Effector memory CD4-positive, alpha-beta T cell (primary cell): ENCODE measurements around the gene BBLN.

Experiments used
- DNase-seq, 3 donors: peaks; one replicate each; pipeline ENCODE4 v3.0.0-alpha.2; 2020
- H3K27ac ChIP-seq: 2 replicates; pipeline ENCODE4 v1.7.0; 2013; ENCODE audit warnings: mild to moderate bottlenecking, low read length, moderate library complexity; ENCODE audit not compliant: insufficient read depth, poor library complexity, severe bottlenecking
- H3K27me3 ChIP-seq: replicated peaks from 2 replicates; pipeline ENCODE4 v1.7.0; 2013; ENCODE audit warnings: mild to moderate bottlenecking, low read length; ENCODE audit not compliant: insufficient read depth, control insufficient read depth, poor library complexity, severe bottlenecking
- H3K36me3 ChIP-seq: 2 replicates; pipeline ENCODE4 v1.7.0; 2013; ENCODE audit warnings: mild to moderate bottlenecking, low read length, moderate library complexity; ENCODE audit not compliant: control insufficient read depth, insufficient read depth
- H3K4me1 ChIP-seq: 2 replicates; pipeline ENCODE4 v1.7.0; 2013; ENCODE audit warnings: low read length, mild to moderate bottlenecking; ENCODE audit not compliant: control insufficient read depth, insufficient read depth, poor library complexity, severe bottlenecking
- H3K4me3 ChIP-seq: 2 replicates; pipeline ENCODE4 v1.7.0; 2013; ENCODE audit warnings: low read length, low read depth, mild to moderate bottlenecking; ENCODE audit not compliant: insufficient read depth, poor library complexity, severe bottlenecking
- H3K9me3 ChIP-seq: 2 replicates; pipeline ENCODE4 v1.7.0; 2013; ENCODE audit warnings: mild to moderate bottlenecking, low read length, moderate library complexity; ENCODE audit not compliant: control insufficient read depth

Gene BBLN

DNA sequence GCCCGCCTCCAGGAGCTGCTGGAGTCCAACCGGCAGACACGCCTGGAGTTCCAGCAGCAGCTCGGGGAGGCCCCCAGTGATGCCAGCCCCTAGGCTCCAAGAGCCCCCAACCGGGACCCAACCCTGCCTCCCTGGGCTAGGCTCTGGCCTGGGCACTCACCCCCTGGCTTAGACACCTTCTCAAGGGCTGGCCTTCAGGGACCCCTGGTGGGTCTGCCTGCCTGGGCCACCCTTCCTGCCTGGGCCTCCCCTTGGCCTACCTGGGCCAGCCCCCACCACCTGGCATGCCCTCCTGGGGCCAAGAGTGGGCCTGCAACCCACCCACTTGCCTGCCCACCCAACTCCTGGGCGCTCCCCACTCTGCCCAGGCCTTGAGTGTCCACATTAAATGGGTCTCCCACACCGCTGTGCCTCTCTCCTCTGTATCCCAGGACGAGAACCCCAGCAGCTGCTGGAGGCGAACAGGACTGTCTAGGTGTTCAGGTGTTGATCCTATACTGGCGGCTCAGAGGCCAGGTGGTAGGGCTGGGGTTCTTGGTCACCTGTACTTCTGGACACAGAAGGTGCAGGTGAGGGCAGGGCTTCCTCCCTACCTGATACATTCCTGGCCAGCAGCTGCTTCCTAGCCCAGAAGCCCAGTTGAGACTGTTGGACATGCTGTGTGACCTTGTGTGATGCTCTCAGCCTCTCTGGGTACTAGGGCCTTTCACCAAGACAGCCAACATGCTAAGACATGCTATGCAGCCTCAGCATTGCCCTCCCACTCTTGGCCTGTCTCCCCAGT lies 3.6 kb downstream of the BBLN start:
- Histone ChIP-seq H3K4me3 (no peak overlapping the region), H3K27me3 (no peaks in the 10 kb centered on the region), H3K4me1 (peaks cover 14% of the 10 kb centered on the region), H3K9me3 (no peaks in the 10 kb centered on the region), H3K36me3 (peaks cover 20% of the 10 kb centered on the region), H3K27ac (no peak overlapping the region)
- DNase-seq: no peak

DNA sequence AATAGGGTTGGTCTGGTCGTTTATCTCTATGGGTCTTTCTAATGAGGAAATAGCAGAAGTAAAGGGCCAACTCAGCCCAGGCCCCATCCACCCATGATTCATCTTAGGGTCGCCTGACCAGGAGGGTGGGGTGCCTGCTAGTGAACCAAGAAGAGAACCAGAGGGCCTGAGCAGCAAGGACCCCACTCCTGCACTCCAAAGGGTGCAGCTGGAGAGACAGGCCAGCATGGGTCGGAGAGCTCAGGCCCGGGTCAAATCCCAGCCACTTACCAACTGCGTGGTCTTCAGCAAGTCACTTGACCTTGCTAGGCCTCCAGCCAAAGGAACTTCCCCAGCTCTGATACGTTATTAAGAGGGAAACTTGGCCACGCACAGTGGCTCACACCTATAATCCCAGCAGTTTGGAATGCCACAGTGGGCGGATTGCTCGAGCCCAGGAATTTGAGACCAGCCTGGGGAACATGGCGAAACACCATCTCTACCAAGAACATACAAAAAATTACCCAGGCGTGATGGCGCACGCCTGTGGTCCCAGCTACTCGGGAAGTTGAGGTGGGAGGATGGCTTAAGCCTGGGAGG lies 4.3 kb downstream of the BBLN start:
- no peaks in the 10 kb centered on the region for H3K9me3 ChIP-seq
- H3K27ac ChIP-seq: no peak overlapping the region
- peaks cover 11% of the 10 kb centered on the region for H3K4me1 ChIP-seq
- H3K4me3 ChIP-seq: no peak overlapping the region
- H3K27me3 ChIP-seq: no peaks in the 10 kb centered on the region
- no peak for DNase-seq
- H3K36me3 ChIP-seq: peaks cover 27% of the 10 kb centered on the region

DNA sequence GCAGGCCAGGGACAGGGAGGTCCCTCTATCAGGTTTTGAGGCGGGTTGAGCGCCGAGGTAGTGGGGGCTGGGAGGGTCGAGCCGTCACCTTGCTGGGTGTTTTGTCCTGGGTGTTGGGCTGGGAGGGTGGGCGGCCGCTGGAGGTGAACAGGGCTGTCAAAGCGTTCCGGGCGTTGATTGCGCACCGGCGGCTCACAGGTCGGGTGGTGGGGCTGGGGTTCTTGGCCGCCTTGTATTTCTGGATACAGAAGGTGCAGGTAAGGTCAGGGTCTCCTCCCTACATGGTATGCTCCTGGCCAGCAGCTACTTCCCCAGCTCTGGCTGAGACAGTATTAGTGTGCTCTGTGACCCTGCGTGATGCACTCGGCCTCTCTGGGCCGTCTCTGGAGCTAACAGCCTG lies 6.1 kb downstream of the BBLN start:
- Histone ChIP-seq H3K4me3 (no peak overlapping the region), H3K36me3 (peaks cover 37% of the 10 kb centered on the region), H3K27ac (no peak overlapping the region), H3K27me3 (no peaks in the 10 kb centered on the region), H3K4me1 (peaks cover 2% of the 10 kb centered on the region), H3K9me3 (no peaks in the 10 kb centered on the region)
- no peak for DNase-seq

DNA sequence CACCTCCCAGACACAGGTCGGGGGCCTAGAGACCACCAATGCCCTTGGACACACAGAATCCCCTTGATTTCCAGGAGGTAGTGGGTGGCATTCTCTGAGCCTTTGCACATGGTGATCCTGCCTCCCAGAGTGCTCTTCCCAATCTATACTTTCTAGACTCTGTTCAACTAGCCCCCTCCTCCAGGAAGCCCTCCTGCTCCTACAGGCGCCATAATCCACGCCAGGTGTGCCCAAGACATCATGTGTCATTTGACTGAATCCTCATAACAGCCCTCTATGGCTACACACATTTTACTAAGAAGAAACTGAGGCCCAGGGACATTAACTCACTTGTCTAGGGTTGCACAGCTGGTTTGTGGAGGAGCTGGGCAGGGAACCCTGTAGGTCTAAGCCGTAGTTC lies 7.1 kb downstream of the BBLN start:
- H3K4me3 ChIP-seq: no peak overlapping the region

DNA sequence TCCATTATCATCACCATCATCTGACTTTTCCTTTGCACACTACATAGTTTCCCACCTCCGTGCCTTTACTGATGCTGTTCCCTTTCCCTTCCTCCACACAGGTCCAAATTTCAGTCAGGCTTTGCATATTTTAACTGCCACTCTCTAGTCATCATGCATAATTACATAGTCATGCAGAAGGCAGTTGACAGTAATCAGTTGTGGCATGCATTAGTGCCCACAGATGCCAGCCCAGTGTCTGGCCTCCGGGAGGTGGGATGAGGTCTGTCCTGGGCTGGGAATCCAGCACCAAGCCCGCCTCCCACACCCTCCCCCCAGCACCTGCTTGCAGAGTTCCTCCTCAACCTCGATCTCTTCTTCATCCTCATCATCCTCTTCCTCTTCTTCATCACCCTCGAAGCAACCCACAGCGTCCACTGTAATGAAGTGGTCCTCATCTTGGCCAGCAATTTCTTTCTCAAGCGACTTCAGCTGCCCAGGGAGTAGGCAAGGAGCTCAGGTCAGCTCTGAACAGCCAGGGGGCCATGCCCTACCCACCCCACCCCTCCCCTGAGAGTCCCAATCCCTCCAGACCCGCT lies 8.8 kb downstream of the BBLN start:
- H3K27me3 ChIP-seq: no peaks in the 10 kb centered on the region
- H3K36me3 ChIP-seq: peaks cover 37% of the 10 kb centered on the region
- H3K27ac ChIP-seq: no peak overlapping the region
- H3K9me3 ChIP-seq: no peaks in the 10 kb centered on the region
- H3K4me1 ChIP-seq: no peaks in the 10 kb centered on the region
- DNase-seq: no peak
- H3K4me3 ChIP-seq: no peak overlapping the region

More for the DNA sequence above, 7.1 kb downstream of the BBLN start:
- DNase-seq: no peak
- H3K27me3 ChIP-seq: no peaks in the 10 kb centered on the region
- H3K27ac ChIP-seq: no peak overlapping the region
- H3K9me3 ChIP-seq: no peaks in the 10 kb centered on the region
- peaks cover 37% of the 10 kb centered on the region for H3K36me3 ChIP-seq
- H3K4me1 ChIP-seq: no peaks in the 10 kb centered on the region

DNA sequence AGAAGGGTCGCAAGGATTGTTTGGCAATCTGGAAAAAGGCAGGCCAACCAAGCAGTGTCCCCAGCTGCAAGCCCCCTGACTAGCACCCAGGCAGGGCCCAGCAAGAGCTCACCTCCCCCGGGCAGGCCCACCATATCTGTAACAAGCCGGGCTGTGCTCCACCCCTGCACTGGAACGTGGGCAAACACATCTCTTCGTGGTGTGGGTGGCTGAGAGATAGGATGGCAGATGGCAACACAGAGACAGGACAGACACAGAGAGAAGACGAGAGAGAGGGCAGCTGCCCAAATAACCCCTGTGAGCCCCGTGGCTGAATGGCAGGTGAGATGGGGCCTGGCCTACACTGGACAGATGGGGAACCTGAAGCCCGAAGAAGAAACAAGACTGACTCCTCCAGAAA lies 9.4 kb downstream of the BBLN start:
- H3K27ac ChIP-seq: no peak overlapping the region

DNA sequence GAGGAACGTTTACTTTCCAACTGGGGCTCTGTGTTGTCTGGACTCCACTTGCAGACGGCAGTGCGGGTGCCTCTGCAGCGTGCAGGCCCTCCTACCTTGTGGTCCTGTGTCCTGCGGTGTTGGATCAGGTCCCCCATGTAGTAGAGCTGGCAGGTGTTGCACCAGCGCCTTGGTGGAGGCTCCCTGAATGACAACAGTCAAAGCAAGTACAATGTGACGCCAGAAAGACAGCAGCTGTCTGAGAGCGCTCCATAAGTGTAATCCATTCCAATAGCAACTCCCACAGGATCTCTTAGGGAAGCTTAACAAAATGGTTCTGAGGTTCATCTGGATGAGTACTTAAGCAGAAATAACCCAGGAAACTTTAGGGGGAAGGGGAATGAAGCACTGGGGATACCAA lies 9.9 kb downstream of the BBLN start:
- H3K9me3 ChIP-seq: no peaks in the 10 kb centered on the region
- H3K4me1 ChIP-seq: no peaks in the 10 kb centered on the region
- H3K27me3 ChIP-seq: no peaks in the 10 kb centered on the region
- no peak overlapping the region for H3K4me3 ChIP-seq
- no peak for DNase-seq
- H3K36me3 ChIP-seq: peaks cover 29% of the 10 kb centered on the region
- H3K27ac ChIP-seq: no peak overlapping the region

More for the DNA sequence above, 9.4 kb downstream of the BBLN start:
- H3K4me3 ChIP-seq: no peak overlapping the region
- no peaks in the 10 kb centered on the region for H3K9me3 ChIP-seq
- DNase-seq: no peak
- peaks cover 32% of the 10 kb centered on the region for H3K36me3 ChIP-seq
- H3K4me1 ChIP-seq: no peaks in the 10 kb centered on the region
- no peaks in the 10 kb centered on the region for H3K27me3 ChIP-seq

DNA sequence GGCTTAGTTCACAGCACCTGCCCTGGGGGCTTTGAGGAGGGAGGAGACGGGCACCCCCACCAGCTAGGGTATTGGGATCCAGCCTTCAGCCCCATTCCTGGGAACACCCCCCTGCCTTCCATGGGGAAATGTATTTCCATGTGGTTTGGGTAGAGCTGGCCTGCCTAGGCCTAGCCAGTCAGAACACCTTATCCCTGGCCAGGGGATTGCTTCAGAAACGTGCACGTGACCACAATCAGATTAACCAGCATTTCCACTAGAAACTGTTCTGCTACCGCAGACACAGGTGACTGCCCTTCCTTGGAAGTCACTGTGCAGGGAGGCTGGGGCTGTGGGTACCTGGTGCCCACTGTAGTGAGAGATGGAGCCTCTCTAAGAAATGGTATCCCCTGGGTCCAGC lies 14.0 kb downstream of the BBLN start:
- H3K36me3 ChIP-seq: peaks cover 51% of the 10 kb centered on the region
- H3K4me1 ChIP-seq: no peaks in the 10 kb centered on the region
- H3K27me3 ChIP-seq: no peaks in the 10 kb centered on the region
- no peak overlapping the region for H3K27ac ChIP-seq
- no peaks in the 10 kb centered on the region for H3K9me3 ChIP-seq
- DNase-seq: no peak
- no peak overlapping the region for H3K4me3 ChIP-seq

DNA sequence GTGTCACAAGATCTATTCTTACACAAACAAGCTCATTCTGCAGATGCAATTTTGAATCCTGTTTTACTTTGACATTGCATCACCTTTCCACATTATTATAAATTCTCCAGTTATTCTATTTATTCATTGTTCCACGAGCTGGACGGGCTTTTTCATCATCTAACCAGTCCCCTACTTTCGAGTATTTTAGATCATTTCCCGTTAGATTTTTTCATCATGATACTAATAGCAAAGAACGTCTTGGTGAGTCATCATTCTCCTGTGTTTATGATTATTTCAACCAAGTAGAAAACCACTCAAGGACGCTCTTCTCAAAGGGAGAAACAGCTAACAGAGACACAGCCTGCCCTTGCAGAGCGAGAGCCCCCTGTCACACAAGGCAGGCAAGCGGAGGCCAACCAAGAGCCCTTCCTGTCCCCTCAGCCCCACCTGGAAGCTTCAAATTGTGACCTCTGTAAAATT lies 15.1 kb downstream of the BBLN start:
- H3K9me3 ChIP-seq: no peaks in the 10 kb centered on the region
- H3K4me1 ChIP-seq: no peaks in the 10 kb centered on the region
- H3K4me3 ChIP-seq: no peak overlapping the region
- peaks cover 52% of the 10 kb centered on the region for H3K36me3 ChIP-seq
- no peak overlapping the region for H3K27ac ChIP-seq
- DNase-seq: no peak
- H3K27me3 ChIP-seq: no peaks in the 10 kb centered on the region

DNA sequence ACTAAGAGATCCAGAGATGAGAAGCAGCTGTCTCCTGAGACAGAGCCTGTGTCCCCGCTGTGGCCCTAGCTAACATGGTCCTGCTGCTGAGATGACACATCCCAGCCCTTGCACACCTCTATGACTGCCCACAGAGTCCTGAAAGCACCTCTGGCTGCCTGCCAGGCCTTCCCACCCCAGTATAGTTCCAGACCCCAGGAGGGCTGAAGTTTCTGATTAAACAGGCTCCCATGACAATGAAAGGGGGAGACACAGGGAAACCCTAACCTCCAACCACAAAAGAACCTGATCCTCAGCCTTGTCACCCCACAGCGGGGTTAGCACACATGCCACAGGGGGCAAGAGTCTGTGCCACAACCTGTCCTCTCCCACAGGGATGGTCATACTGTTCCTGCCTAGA lies 15.7 kb downstream of the BBLN start:
- DNase-seq: no peak
- no peaks in the 10 kb centered on the region for H3K9me3 ChIP-seq
- no peaks in the 10 kb centered on the region for H3K27me3 ChIP-seq
- H3K4me1 ChIP-seq: no peaks in the 10 kb centered on the region
- peaks cover 54% of the 10 kb centered on the region for H3K36me3 ChIP-seq
- H3K4me3 ChIP-seq: no peak overlapping the region
- H3K27ac ChIP-seq: no peak overlapping the region
